Astrocyte (in vitro differentiated cells and primary cell): Measurements from ENCODE around the gene STK32B. TPM values are rescaled to one million over a fixed set of nuclear protein-coding genes. Genes with fewer than 3 reads are reported as not detected.

Experiments used
- DNase-seq: peaks from one replicate; pipeline ENCODE4 v3.0.0-alpha.2; 2010; ENCODE audit warnings: low read depth
- FAIRE-seq: peaks from 2 replicates; lab custom pipeline; 2011; peaks lifted over from hg19 to GRCh38; lab: Jason Lieb, UNC
- H2AFZ ChIP-seq: 2 replicates; pipeline ENCODE4 v1.6.0; 2012; ENCODE audit warnings: low read depth, low read length, inconsistent platforms
- H3K27ac ChIP-seq: 2 replicates; pipeline ENCODE4 v1.5.1; 2011; ENCODE audit warnings: low read depth, low read length, inconsistent platforms
- H3K27me3 ChIP-seq: 2 replicates; pipeline ENCODE4 v1.6.0; 2011; ENCODE audit warnings: low read length, inconsistent platforms; ENCODE audit not compliant: insufficient read depth
- H3K36me3 ChIP-seq: 2 replicates; pipeline ENCODE4 v1.5.1; 2011; ENCODE audit warnings: low read length, inconsistent platforms; ENCODE audit not compliant: insufficient read depth
- H3K4me1 ChIP-seq: 2 replicates; pipeline ENCODE4 v1.5.1; 2011; ENCODE audit warnings: low read length, inconsistent platforms; ENCODE audit not compliant: insufficient read depth
- H3K4me2 ChIP-seq: 2 replicates; pipeline ENCODE4 v1.6.0; 2012; ENCODE audit warnings: low read length, inconsistent platforms
- H3K4me3 ChIP-seq: 2 replicates; pipeline ENCODE4 v1.5.1; 2011; ENCODE audit warnings: low read depth, mild to moderate bottlenecking, low read length, inconsistent platforms; ENCODE audit not compliant: insufficient read depth
- H3K79me2 ChIP-seq: 2 replicates; pipeline ENCODE4 v1.6.0; 2012; ENCODE audit warnings: mild to moderate bottlenecking, low read length, inconsistent platforms; ENCODE audit not compliant: insufficient read depth
- H3K9ac ChIP-seq: 2 replicates; pipeline ENCODE4 v1.6.0; 2012; ENCODE audit warnings: mild to moderate bottlenecking, low read length, inconsistent platforms
- H3K9me3 ChIP-seq: 2 replicates; pipeline ENCODE4 v1.5.1; 2012; ENCODE audit warnings: low read depth, mild to moderate bottlenecking, low read length, inconsistent platforms; ENCODE audit not compliant: insufficient read depth
- H4K20me1 ChIP-seq: 2 replicates; pipeline ENCODE4 v1.6.0; 2012; ENCODE audit warnings: low read length, inconsistent platforms; ENCODE audit not compliant: insufficient read depth
- H3K27ac Mint-ChIP-seq: one replicate; pipeline ENCODE4 v1.8.0; 2021; ENCODE audit warnings: mild to moderate bottlenecking, mixed read lengths; ENCODE audit not compliant: unreplicated experiment
- H3K27me3 Mint-ChIP-seq: one replicate; pipeline ENCODE4 v1.8.0; 2021; ENCODE audit warnings: low read depth, mixed read lengths; ENCODE audit not compliant: unreplicated experiment
- H3K36me3 Mint-ChIP-seq: one replicate; pipeline ENCODE4 v1.8.0; 2021; ENCODE audit warnings: low read depth, mixed read lengths; ENCODE audit not compliant: unreplicated experiment
- H3K4me1 Mint-ChIP-seq: one replicate; pipeline ENCODE4 v1.8.0; 2021; ENCODE audit warnings: low read depth, mixed read lengths; ENCODE audit not compliant: unreplicated experiment
- H3K4me3 Mint-ChIP-seq: one replicate; pipeline ENCODE4 v1.8.0; 2021; ENCODE audit warnings: mild to moderate bottlenecking, moderate library complexity, mixed read lengths; ENCODE audit not compliant: unreplicated experiment
- H3K9me3 Mint-ChIP-seq: one replicate; pipeline ENCODE4 v1.8.0; 2021; ENCODE audit warnings: mild to moderate bottlenecking, mixed read lengths; ENCODE audit not compliant: unreplicated experiment
- CTCF ChIP-seq: IDR thresholded peaks from 2 replicates; pipeline ENCODE4 v1.5.1; 2011; ENCODE audit warnings: low read depth, mild to moderate bottlenecking, inconsistent platforms, low read length, moderate library complexity; ENCODE audit not compliant: insufficient read depth
- EZH2 ChIP-seq: IDR thresholded peaks from 2 replicates; pipeline ENCODE4 v1.6.1; 2012; ENCODE audit warnings: mild to moderate bottlenecking, low read length, inconsistent platforms; ENCODE audit not compliant: insufficient read depth
- total RNA-seq: library from RNA; stranded (reverse); gene quantifications from 2 replicates; pipeline ENCODE4 v1.2.1, GENCODE V29; 2021

The STK32B gene
- total RNA-seq, 1 donor from 2014 or later: 2.9 TPM

GRCh38 chr4:5134620-5135019 is 83.3 kb downstream of the STK32B start:
- no peak for DNase-seq
- TF ChIP-seq EZH2 (no peak), CTCF (no peak)
- no peak overlapping the region for H3K4me2 ChIP-seq
- no peaks in the 10 kb centered on the region for H3K4me1 ChIP-seq
- no peak overlapping the region for H2AFZ ChIP-seq
- Mint-ChIP-seq H3K9me3 (peaks cover 9% of the 10 kb centered on the region), H3K4me1 (peaks cover 3% of the 10 kb centered on the region), H3K4me3 (no peak overlapping the region), H3K27ac (no peak overlapping the region), H3K27me3 (peaks cover 12% of the 10 kb centered on the region), H3K36me3 (peaks cover 2% of the 10 kb centered on the region)
- no peaks in the 10 kb centered on the region for H3K79me2 ChIP-seq
- H3K27me3 ChIP-seq: no peaks in the 10 kb centered on the region
- H3K36me3 ChIP-seq: no peaks in the 10 kb centered on the region
- H3K27ac ChIP-seq: no peak overlapping the region
- H3K9me3 ChIP-seq: no peaks in the 10 kb centered on the region
- no peak overlapping the region for H3K9ac ChIP-seq
- no peak overlapping the region for H3K4me3 ChIP-seq
- no peak for FAIRE-seq
- H4K20me1 ChIP-seq: no peaks in the 10 kb centered on the region

- no peak for DNase-seq
- Mint-ChIP-seq H3K36me3 (peaks cover 2% of the 10 kb centered on the region), H3K27ac (no peak overlapping the region), H3K4me1 (peaks cover 3% of the 10 kb centered on the region), H3K9me3 (peaks cover 2% of the 10 kb centered on the region), H3K27me3 (peaks cover 6% of the 10 kb centered on the region), H3K4me3 (no peak overlapping the region)
- Histone ChIP-seq H3K9ac (no peak overlapping the region), H3K4me3 (no peak overlapping the region), H3K36me3 (no peaks in the 10 kb centered on the region), H3K79me2 (no peaks in the 10 kb centered on the region), H2AFZ (no peak overlapping the region), H3K27me3 (no peaks in the 10 kb centered on the region), H4K20me1 (no peaks in the 10 kb centered on the region), H3K9me3 (no peaks in the 10 kb centered on the region), H3K4me2 (no peak overlapping the region), H3K27ac (no peak overlapping the region), H3K4me1 (no peaks in the 10 kb centered on the region)
- no peak for TF ChIP-seq EZH2
- FAIRE-seq: no peak
Observed at GRCh38 chr4:5137226-5137625, 85.9 kb downstream of the STK32B start.

GRCh38 chr4:5137927-5138326 is 86.6 kb downstream of the STK32B start:
- Histone ChIP-seq H4K20me1 (no peaks in the 10 kb centered on the region), H3K27me3 (no peaks in the 10 kb centered on the region), H3K4me2 (no peak overlapping the region), H3K4me1 (no peaks in the 10 kb centered on the region), H3K4me3 (no peak overlapping the region), H3K36me3 (no peaks in the 10 kb centered on the region), H3K9ac (no peak overlapping the region), H3K79me2 (no peaks in the 10 kb centered on the region), H3K9me3 (no peaks in the 10 kb centered on the region), H2AFZ (no peak overlapping the region), H3K27ac (no peak overlapping the region)
- H3K4me3 Mint-ChIP-seq: no peak overlapping the region
- peak; percentile 59 for DNase-seq
- no peak for FAIRE-seq
- no peak for TF ChIP-seq EZH2
- no peak for TF ChIP-seq CTCF
- H3K27me3 Mint-ChIP-seq: peaks cover 6% of the 10 kb centered on the region
- H3K9me3 Mint-ChIP-seq: peaks cover 2% of the 10 kb centered on the region
- H3K36me3 Mint-ChIP-seq: peaks cover 2% of the 10 kb centered on the region
- H3K27ac Mint-ChIP-seq: no peak overlapping the region
- peaks cover 3% of the 10 kb centered on the region for H3K4me1 Mint-ChIP-seq
